ENCODE measurements around the gene LAG3. TPM values are rescaled to one million over a fixed set of nuclear protein-coding genes. Genes with fewer than 3 reads are reported as not detected.

The LAG3 gene
- total and polyA plus RNA-seq, 2 experiments from 2014 or later = 3.7 to 4.7 TPM

DNA sequence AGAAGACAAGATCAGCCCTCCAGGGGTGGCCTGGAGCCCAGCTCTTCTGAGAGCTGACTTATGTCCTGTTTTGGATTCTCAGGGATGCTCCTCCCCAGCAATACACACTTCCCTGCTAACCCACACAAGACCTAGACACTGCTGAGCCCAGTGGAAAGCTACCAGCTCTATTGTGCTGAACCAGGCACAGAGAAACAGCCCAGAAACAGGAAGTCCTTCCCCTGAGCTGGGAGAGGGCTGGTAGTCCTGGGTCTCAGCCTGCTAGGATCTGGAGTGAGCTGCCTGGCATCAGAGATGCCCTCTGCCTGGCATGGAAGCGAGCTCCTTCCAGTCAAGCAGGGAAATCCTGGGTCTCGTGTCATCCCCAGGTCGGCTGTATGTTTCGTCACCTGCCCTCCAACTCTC is 1.2 kb upstream of the LAG3 start:
- Histone ChIP-seq H3K79me2 (replicated peaks; ENCODE audit: insufficient read depth) (peaks cover 20% of the 10 kb centered on the region), H3K4me3 (no peak overlapping the region; the same call in 1 of the 2 replicates), H3K4me2 (no peak overlapping the region; the same call in 1 of the 2 replicates), H3K27ac (ENCODE audit: low read depth) (0 out of 2 replicates have a peak overlapping the region, but pooled peaks have one; percentile 45), H3F3A (replicated peaks; ENCODE audit: low read depth) (peaks cover 40% of the 10 kb centered on the region), H3K27me3 (ENCODE audit: insufficient read depth) (peaks cover 59% of the 10 kb centered on the region), H3K4me1 (ENCODE audit: insufficient read depth) (peaks cover 43% of the 10 kb centered on the region), H4K20me1 (replicated peaks; ENCODE audit: insufficient read depth) (peaks cover 20% of the 10 kb centered on the region), H3K9me2 (ENCODE audit: insufficient read depth) (no peaks in the 10 kb centered on the region), H3K36me3 (ENCODE audit: insufficient read depth) (no peaks in the 10 kb centered on the region), H2AFZ (no peak overlapping the region)
- peaks cover 23% of the 10 kb centered on the region for H3K36me3 Mint-ChIP-seq (ENCODE audit: low read depth)
- no peak for TF ChIP-seq STAT1 (IDR thresholded peaks at IDR 0.05; ENCODE audit: unreplicated experiment)
- H3K9me3 Mint-ChIP-seq = no peaks in the 10 kb centered on the region; the same call in 2 of the 3 replicates
- H3K4me3 Mint-ChIP-seq = no peak overlapping the region; the same call in 2 of the 3 replicates
- DNase-seq (ENCODE audit: low spot score) (no peak), ATAC-seq (no peak)
- H3K27me3 Mint-ChIP-seq (ENCODE audit: insufficient read depth, low read depth, poor library complexity) = peaks cover 44% of the 10 kb centered on the region
- H3K27ac Mint-ChIP-seq = no peak overlapping the region
- H3K4me1 Mint-ChIP-seq = peaks cover 61% of the 10 kb centered on the region

GRCh38 chr12:6771509-6772330 is 600 bp upstream of the LAG3 start:
- no peak overlapping the region for H2AFZ ChIP-seq
- H3K9me2 ChIP-seq (ENCODE audit: insufficient read depth) = no peaks in the 10 kb centered on the region
- no peak overlapping the region; the same call in 1 of the 2 replicates for H3K27ac Mint-ChIP-seq
- H3K27me3 ChIP-seq (ENCODE audit: insufficient read depth) = peaks cover 65% of the 10 kb centered on the region
- no peak for DNase-seq (ENCODE audit: low spot score)
- peaks cover 25% of the 10 kb centered on the region for H3K36me3 Mint-ChIP-seq (ENCODE audit: low read depth)
- H3K36me3 ChIP-seq (ENCODE audit: insufficient read depth) = no peaks in the 10 kb centered on the region
- peak overlapping the region; percentile 64 for H3K4me3 ChIP-seq
- peaks cover 20% of the 10 kb centered on the region for H4K20me1 ChIP-seq (replicated peaks; ENCODE audit: insufficient read depth)
- peak overlapping the region; percentile 37; the same call in 2 of the 3 replicates for H3K4me3 Mint-ChIP-seq
- peaks cover 43% of the 10 kb centered on the region for H3K4me1 ChIP-seq (ENCODE audit: insufficient read depth)
- peaks cover 63% of the 10 kb centered on the region for H3K4me1 Mint-ChIP-seq
- H3F3A ChIP-seq (replicated peaks; ENCODE audit: low read depth) = peaks cover 40% of the 10 kb centered on the region
- H3K27me3 Mint-ChIP-seq (ENCODE audit: insufficient read depth, low read depth, poor library complexity) = peaks cover 48% of the 10 kb centered on the region
- no peak for TF ChIP-seq JUNB (IDR thresholded peaks at IDR 0.05; ENCODE audit: unreplicated experiment)
- TF ChIP-seq POLR2AphosphoS5 (IDR thresholded peaks at IDR 0.05; ENCODE audit: low read depth) = peak; percentile 28; the same call in 1 of the 2 replicates
- H3K27ac ChIP-seq (ENCODE audit: low read depth) = no peak overlapping the region
- H3K4me2 ChIP-seq = peak overlapping the region; percentile 87
- H3K9me3 Mint-ChIP-seq = no peaks in the 10 kb centered on the region; the same call in 2 of the 3 replicates
- peaks cover 20% of the 10 kb centered on the region for H3K79me2 ChIP-seq (replicated peaks; ENCODE audit: insufficient read depth)
- ATAC-seq = no peak

DNA sequence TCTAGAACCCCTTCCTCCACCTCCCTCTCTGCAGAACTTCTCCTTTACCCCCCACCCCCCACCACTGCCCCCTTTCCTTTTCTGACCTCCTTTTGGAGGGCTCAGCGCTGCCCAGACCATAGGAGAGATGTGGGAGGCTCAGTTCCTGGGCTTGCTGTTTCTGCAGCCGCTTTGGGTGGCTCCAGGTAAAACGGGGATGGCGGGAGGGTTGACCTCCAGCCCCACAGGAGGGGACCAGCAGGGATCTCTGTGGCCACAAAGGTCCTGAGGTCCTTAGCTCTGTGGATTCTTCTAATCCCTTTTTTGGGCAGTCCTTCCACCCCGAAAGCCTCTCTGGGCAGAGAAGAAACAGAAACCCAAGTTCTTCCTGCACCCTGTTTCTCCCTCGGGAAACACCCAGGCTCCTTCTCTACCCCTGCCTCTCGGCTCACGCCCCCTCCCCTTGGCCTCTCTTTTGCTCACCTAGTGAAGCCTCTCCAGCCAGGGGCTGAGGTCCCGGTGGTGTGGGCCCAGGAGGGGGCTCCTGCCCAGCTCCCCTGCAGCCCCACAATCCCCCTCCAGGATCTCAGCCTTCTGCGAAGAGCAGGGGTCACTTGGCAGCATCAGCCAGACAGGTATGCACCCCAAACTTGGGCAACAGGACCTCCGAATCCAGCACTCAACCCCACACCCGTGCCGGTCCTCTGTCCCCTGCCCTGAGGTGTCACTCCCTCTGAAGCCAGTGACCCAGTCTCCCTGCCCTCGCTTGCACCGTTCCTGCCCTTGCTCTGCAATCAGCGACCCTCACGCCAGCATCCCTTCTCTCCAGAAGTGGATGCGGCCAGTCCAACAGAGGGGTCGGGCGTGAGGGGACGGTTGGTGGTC is 638 bp downstream of the LAG3 start:
- H3K36me3 ChIP-seq (ENCODE audit: insufficient read depth) = no peaks in the 10 kb centered on the region
- peak; percentile 3 for ATAC-seq
- H4K20me1 ChIP-seq (replicated peaks; ENCODE audit: insufficient read depth) = peaks cover 19% of the 10 kb centered on the region
- peaks cover 33% of the 10 kb centered on the region for H3F3A ChIP-seq (replicated peaks; ENCODE audit: low read depth)
- H3K79me2 ChIP-seq (replicated peaks; ENCODE audit: insufficient read depth) = peaks cover 10% of the 10 kb centered on the region
- H3K9me3 Mint-ChIP-seq = no peaks in the 10 kb centered on the region; the same call in 2 of the 3 replicates
- no peak for DNase-seq (ENCODE audit: low spot score)
- H2AFZ ChIP-seq = peak overlapping the region; percentile 76
- H3K4me3 Mint-ChIP-seq = peak overlapping the region; percentile 66
- H3K27ac ChIP-seq (ENCODE audit: low read depth) = no peak overlapping the region
- peak overlapping the region; percentile 87 for H3K4me2 ChIP-seq
- H3K4me3 ChIP-seq = peak overlapping the region; percentile 64
- H3K27me3 Mint-ChIP-seq (ENCODE audit: insufficient read depth, low read depth, poor library complexity) = peaks cover 46% of the 10 kb centered on the region
- no peaks in the 10 kb centered on the region for H3K9me2 ChIP-seq (ENCODE audit: insufficient read depth)
- peaks cover 74% of the 10 kb centered on the region for H3K27me3 ChIP-seq (ENCODE audit: insufficient read depth)
- H3K4me1 ChIP-seq (ENCODE audit: insufficient read depth) = peaks cover 47% of the 10 kb centered on the region
- H3K27ac Mint-ChIP-seq = no peak overlapping the region
- peaks cover 25% of the 10 kb centered on the region for H3K36me3 Mint-ChIP-seq (ENCODE audit: low read depth)
- peaks cover 69% of the 10 kb centered on the region for H3K4me1 Mint-ChIP-seq
- TF ChIP-seq EZH2phosphoT487 (IDR thresholded peaks at IDR 0.05; ENCODE audit: unreplicated experiment) (no peak), POLR2AphosphoS5 (IDR thresholded peaks at IDR 0.05; ENCODE audit: low read depth) (no peak), NANOG (IDR thresholded peaks at IDR 0.05; ENCODE audit: borderline replicate concordance) (no peak), JUNB (IDR thresholded peaks at IDR 0.05; ENCODE audit: unreplicated experiment) (no peak), EZH2 (IDR thresholded peaks at IDR 0.05; ENCODE audit: low read depth, unreplicated experiment) (peak; percentile 27)
- TF ChIP-seq, protein P1, sequence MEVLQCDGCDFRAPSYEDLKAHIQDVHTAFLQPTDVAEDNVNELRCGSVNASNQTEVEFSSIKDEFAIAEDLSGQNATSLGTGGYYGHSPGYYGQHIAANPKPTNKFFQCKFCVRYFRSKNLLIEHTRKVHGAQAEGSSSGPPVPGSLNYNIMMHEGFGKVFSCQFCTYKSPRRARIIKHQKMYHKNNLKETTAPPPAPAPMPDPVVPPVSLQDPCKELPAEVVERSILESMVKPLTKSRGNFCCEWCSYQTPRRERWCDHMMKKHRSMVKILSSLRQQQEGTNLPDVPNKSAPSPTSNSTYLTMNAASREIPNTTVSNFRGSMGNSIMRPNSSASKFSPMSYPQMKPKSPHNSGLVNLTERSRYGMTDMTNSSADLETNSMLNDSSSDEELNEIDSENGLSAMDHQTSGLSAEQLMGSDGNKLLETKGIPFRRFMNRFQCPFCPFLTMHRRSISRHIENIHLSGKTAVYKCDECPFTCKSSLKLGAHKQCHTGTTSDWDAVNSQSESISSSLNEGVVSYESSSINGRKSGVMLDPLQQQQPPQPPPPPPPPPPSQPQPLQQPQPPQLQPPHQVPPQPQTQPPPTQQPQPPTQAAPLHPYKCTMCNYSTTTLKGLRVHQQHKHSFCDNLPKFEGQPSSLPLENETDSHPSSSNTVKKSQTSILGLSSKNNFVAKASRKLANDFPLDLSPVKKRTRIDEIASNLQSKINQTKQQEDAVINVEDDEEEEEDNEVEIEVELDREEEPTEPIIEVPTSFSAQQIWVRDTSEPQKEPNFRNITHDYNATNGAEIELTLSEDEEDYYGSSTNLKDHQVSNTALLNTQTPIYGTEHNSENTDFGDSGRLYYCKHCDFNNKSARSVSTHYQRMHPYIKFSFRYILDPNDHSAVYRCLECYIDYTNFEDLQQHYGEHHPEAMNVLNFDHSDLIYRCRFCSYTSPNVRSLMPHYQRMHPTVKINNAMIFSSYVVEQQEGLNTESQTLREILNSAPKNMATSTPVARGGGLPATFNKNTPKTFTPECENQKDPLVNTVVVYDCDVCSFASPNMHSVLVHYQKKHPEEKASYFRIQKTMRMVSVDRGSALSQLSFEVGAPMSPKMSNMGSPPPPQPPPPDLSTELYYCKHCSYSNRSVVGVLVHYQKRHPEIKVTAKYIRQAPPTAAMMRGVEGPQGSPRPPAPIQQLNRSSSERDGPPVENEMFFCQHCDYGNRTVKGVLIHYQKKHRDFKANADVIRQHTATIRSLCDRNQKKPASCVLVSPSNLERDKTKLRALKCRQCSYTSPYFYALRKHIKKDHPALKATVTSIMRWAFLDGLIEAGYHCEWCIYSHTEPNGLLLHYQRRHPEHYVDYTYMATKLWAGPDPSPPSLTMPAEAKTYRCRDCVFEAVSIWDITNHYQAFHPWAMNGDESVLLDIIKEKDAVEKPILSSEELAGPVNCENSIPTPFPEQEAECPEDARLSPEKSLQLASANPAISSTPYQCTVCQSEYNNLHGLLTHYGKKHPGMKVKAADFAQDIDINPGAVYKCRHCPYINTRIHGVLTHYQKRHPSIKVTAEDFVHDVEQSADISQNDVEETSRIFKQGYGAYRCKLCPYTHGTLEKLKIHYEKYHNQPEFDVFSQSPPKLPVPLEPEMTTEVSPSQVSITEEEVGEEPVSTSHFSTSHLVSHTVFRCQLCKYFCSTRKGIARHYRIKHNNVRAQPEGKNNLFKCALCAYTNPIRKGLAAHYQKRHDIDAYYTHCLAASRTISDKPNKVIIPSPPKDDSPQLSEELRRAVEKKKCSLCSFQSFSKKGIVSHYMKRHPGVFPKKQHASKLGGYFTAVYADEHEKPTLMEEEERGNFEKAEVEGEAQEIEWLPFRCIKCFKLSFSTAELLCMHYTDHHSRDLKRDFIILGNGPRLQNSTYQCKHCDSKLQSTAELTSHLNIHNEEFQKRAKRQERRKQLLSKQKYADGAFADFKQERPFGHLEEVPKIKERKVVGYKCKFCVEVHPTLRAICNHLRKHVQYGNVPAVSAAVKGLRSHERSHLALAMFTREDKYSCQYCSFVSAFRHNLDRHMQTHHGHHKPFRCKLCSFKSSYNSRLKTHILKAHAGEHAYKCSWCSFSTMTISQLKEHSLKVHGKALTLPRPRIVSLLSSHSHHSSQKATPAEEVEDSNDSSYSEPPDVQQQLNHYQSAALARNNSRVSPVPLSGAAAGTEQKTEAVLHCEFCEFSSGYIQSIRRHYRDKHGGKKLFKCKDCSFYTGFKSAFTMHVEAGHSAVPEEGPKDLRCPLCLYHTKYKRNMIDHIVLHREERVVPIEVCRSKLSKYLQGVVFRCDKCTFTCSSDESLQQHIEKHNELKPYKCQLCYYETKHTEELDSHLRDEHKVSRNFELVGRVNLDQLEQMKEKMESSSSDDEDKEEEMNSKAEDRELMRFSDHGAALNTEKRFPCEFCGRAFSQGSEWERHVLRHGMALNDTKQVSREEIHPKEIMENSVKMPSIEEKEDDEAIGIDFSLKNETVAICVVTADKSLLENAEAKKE (CRISPR knock-in tag; IDR thresholded peaks at IDR 0.05) = no peak
